HG03135 (cell line): ENCODE data around the gene PRKAR2B.
"Not testable (repeated sequence)": the region's sequence is repeated elsewhere in the genome, so short reads cannot be mapped to it uniquely, and the experiment has no call there.

ENCODE experiments used
- ATAC-seq: cut with Tn5 transposase; IDR thresholded peaks from one replicate; pipeline ENCODE4 v1.9.1; 2021; ENCODE audit warnings: mild to moderate bottlenecking, moderate library complexity; ENCODE audit not compliant: unreplicated experiment

PRKAR2B gene

GRCh38 chr7:107115114-107115513 is 70.6 kb downstream of the PRKAR2B start:
- no peak for ATAC-seq

- ATAC-seq: no peak
Measured at GRCh38 chr7:107115762-107116540, 71.4 kb downstream of the PRKAR2B start.

GRCh38 chr7:107118109-107118900 is 73.8 kb downstream of the PRKAR2B start:
- ATAC-seq: no peak

GRCh38 chr7:107119376-107120105 is 75.0 kb downstream of the PRKAR2B start:
- no peak for ATAC-seq

- ATAC-seq: no peak
Measured at GRCh38 chr7:107122486-107122911, 78.0 kb downstream of the PRKAR2B start.

GRCh38 chr7:107123392-107123791 is 78.9 kb downstream of the PRKAR2B start:
- no peak for ATAC-seq

- ATAC-seq: no peak
Measured at GRCh38 chr7:107125475-107125874, 81.0 kb downstream of the PRKAR2B start.

- ATAC-seq: no peak
Measured at GRCh38 chr7:107128217-107128616, 83.7 kb downstream of the PRKAR2B start.

GRCh38 chr7:107128748-107129147 is 84.2 kb downstream of the PRKAR2B start:
- no peak for ATAC-seq

GRCh38 chr7:107130487-107131220 is 86.1 kb downstream of the PRKAR2B start:
- ATAC-seq: no peak

GRCh38 chr7:107133396-107133795 is 88.9 kb downstream of the PRKAR2B start:
- no peak for ATAC-seq

GRCh38 chr7:107138696-107139420 is 94.4 kb downstream of the PRKAR2B start:
- ATAC-seq: no peak

- ATAC-seq: not testable (repeated sequence)
Measured at GRCh38 chr7:107143875-107144274, 99.4 kb downstream of the PRKAR2B start.

GRCh38 chr7:107145067-107145838 is 100.7 kb downstream of the PRKAR2B start:
- ATAC-seq: no peak

GRCh38 chr7:107147464-107148393 is 103.2 kb downstream of the PRKAR2B start:
- ATAC-seq: no peak

- no peak for ATAC-seq
Measured at GRCh38 chr7:107148721-107149120, 104.2 kb downstream of the PRKAR2B start.

- ATAC-seq: no peak
Measured at GRCh38 chr7:107149863-107150262, 105.4 kb downstream of the PRKAR2B start.

GRCh38 chr7:107150375-107151073 is 106.0 kb downstream of the PRKAR2B start:
- no peak for ATAC-seq
